SK-N-SH treated with all-trans-retinoic acid at 6 μM for 48 hours (cell line): ENCODE measurements around the gene PEX11G.
A peak's percentile ranks its signal among the peaks of the same experiment; 100 is the strongest.

ENCODE experiments used
- ATAC-seq: fragments of 200-7000 bp; cut with Tn5 transposase; 3 replicates; pipeline ENCODE4 v1.9.1; 2020; ENCODE audit warnings: mild to moderate bottlenecking, moderate library complexity
- ARNTL ChIP-seq: fragments of 450-650 bp; formaldehyde crosslinking; IDR thresholded peaks from 2 replicates; pipeline ENCODE4 v1.5.0; 2020; ENCODE audit warnings: low read depth, mild to moderate bottlenecking, moderate library complexity, borderline replicate concordance
- CSDC2 ChIP-seq: fragments of 250-450 bp; sonication (Bioruptor Pico); IDR thresholded peaks from 2 replicates; pipeline ENCODE4 v1.5.0; 2020; ENCODE audit warnings: mild to moderate bottlenecking, moderate library complexity
- ESRRG ChIP-seq: fragments of 250-450 bp; sonication (Bioruptor Pico); IDR thresholded peaks from 2 replicates; pipeline ENCODE4 v1.6.1; 2021; ENCODE audit warnings: mild to moderate bottlenecking
- OSR1 ChIP-seq: fragments of 250-450 bp; sonication (Bioruptor Pico); IDR thresholded peaks from 2 replicates; pipeline ENCODE4 v1.8.0; 2022; ENCODE audit warnings: moderate library complexity, mild to moderate bottlenecking, inconsistent platforms
- PATZ1 ChIP-seq: fragments of 250-450 bp; sonication (Bioruptor Pico); IDR thresholded peaks from 2 replicates; pipeline ENCODE4 v1.8.0; 2020; ENCODE audit warnings: mild to moderate bottlenecking, moderate library complexity, borderline replicate concordance
- PPARA ChIP-seq: fragments of 250-450 bp; sonication (Bioruptor Pico); IDR thresholded peaks from 2 replicates; pipeline ENCODE4 v1.5.0; 2020; ENCODE audit warnings: mild to moderate bottlenecking, borderline replicate concordance
- RARB ChIP-seq: fragments of 250-450 bp; sonication (Bioruptor Pico); IDR thresholded peaks from 2 replicates; pipeline ENCODE4 v1.8.0; 2021; ENCODE audit warnings: mild to moderate bottlenecking, moderate library complexity
- TCF4 ChIP-seq: fragments of 250-450 bp; sonication (Bioruptor Pico); IDR thresholded peaks from 2 replicates; pipeline ENCODE4 v1.8.0; 2021; ENCODE audit warnings: mild to moderate bottlenecking, moderate library complexity, borderline replicate concordance
- TOX ChIP-seq: fragments of 250-450 bp; sonication (Bioruptor Pico); IDR thresholded peaks from 2 replicates; pipeline ENCODE4 v1.8.0; 2021; ENCODE audit warnings: mild to moderate bottlenecking, moderate library complexity, borderline replicate concordance
- TSHZ2 ChIP-seq: fragments of 250-450 bp; sonication (Bioruptor Pico); IDR thresholded peaks from 2 replicates; pipeline ENCODE4 v1.5.0; 2020; ENCODE audit warnings: mild to moderate bottlenecking, moderate library complexity
- ZFP3 ChIP-seq: fragments of 250-450 bp; sonication (Bioruptor Pico); IDR thresholded peaks from 2 replicates; pipeline ENCODE4 v1.5.0; 2020; ENCODE audit warnings: mild to moderate bottlenecking, moderate library complexity
- ZFP30 ChIP-seq: fragments of 450-650 bp; formaldehyde crosslinking; IDR thresholded peaks from 2 replicates; pipeline ENCODE4 v1.5.0; 2022; ENCODE audit warnings: mild to moderate bottlenecking, moderate library complexity
- ZNF565 ChIP-seq: fragments of 450-650 bp; formaldehyde crosslinking; conservative IDR thresholded peaks from 2 replicates; pipeline ENCODE4 v1.5.0; 2020; ENCODE audit warnings: low read depth, mild to moderate bottlenecking, moderate library complexity
- ZNF70 ChIP-seq: fragments of 450-650 bp; formaldehyde crosslinking; IDR thresholded peaks from 2 replicates; pipeline ENCODE4 v1.5.0; 2020; ENCODE audit warnings: mild to moderate bottlenecking, moderate library complexity
- ZNF8 ChIP-seq: fragments of 450-650 bp; formaldehyde crosslinking; IDR thresholded peaks from 2 replicates; pipeline ENCODE4 v1.5.0; 2020; ENCODE audit warnings: mild to moderate bottlenecking, moderate library complexity
- TF ChIP-seq, protein P1 (sequence below): fragments of 250-450 bp; sonication (Bioruptor Pico); IDR thresholded peaks from 2 replicates; pipeline ENCODE4 v1.8.0; 2021; ENCODE audit warnings: low read depth, mild to moderate bottlenecking, moderate library complexity, borderline replicate concordance
- TF ChIP-seq, protein P2 (sequence below): fragments of 250-450 bp; sonication (Bioruptor Pico); IDR thresholded peaks from 2 replicates; pipeline ENCODE4 v1.5.1; 2021; ENCODE audit warnings: mild to moderate bottlenecking, moderate library complexity
- TF ChIP-seq, protein P3 (sequence below): fragments of 250-450 bp; sonication (Bioruptor Pico); IDR thresholded peaks from 2 replicates; pipeline ENCODE4 v1.5.1; 2020; ENCODE audit warnings: low read depth, mild to moderate bottlenecking, moderate library complexity

Gene PEX11G

DNA sequence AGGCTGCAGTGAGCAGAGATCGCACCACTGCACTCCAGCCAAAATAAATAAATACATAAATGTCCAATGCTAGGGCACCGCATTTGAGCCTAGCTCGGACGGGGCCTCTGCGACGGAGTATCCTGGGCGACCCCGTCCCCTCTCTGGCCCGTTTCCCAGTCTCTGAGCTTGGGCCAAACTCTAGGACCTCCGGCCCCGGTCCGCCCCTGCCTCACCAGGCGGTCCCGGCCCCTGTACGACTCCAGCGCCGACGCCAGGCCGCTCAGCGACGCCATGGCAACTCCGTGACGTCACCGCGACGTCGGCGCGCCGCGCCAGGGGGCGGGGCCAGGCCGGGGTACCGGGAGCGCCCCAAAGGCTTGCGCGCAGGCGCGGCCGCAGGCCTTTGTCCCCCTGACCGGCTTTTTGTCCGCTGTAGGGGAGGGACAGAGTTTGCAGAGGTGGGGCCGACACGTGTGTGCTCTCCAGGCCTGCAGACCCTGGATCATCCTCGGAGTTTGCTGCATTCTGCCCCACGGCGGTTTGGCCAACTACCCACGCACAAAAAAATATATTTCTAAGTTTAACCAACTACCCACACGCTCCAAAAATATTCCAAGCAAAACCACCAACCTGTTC is at the start of gene PEX11G:
Gene PEX11G, minus strand, starts transcription at position 300 of the 618 bp plus-strand sequence. Its CDS starts 25 bp downstream, at position 275.
- ATAC-seq: peak; percentile 95
- TF ChIP-seq ESRRG (CRISPR knock-in tag): 0 out of 2 replicates have a peak, but pooled peaks have one; percentile 18
- TF ChIP-seq, protein P1, sequence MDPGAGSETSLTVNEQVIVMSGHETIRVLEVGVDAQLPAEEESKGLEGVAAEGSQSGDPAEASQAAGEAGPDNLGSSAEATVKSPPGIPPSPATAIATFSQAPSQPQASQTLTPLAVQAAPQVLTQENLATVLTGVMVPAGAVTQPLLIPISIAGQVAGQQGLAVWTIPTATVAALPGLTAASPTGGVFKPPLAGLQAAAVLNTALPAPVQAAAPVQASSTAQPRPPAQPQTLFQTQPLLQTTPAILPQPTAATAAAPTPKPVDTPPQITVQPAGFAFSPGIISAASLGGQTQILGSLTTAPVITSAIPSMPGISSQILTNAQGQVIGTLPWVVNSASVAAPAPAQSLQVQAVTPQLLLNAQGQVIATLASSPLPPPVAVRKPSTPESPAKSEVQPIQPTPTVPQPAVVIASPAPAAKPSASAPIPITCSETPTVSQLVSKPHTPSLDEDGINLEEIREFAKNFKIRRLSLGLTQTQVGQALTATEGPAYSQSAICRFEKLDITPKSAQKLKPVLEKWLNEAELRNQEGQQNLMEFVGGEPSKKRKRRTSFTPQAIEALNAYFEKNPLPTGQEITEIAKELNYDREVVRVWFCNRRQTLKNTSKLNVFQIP: no peak
- TF ChIP-seq, protein P2, sequence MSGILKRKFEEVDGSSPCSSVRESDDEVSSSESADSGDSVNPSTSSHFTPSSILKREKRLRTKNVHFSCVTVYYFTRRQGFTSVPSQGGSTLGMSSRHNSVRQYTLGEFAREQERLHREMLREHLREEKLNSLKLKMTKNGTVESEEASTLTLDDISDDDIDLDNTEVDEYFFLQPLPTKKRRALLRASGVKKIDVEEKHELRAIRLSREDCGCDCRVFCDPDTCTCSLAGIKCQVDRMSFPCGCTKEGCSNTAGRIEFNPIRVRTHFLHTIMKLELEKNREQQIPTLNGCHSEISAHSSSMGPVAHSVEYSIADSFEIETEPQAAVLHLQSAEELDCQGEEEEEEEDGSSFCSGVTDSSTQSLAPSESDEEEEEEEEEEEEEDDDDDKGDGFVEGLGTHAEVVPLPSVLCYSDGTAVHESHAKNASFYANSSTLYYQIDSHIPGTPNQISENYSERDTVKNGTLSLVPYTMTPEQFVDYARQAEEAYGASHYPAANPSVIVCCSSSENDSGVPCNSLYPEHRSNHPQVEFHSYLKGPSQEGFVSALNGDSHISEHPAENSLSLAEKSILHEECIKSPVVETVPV: 0 out of 2 replicates have a peak, but pooled peaks have one; percentile 26

DNA sequence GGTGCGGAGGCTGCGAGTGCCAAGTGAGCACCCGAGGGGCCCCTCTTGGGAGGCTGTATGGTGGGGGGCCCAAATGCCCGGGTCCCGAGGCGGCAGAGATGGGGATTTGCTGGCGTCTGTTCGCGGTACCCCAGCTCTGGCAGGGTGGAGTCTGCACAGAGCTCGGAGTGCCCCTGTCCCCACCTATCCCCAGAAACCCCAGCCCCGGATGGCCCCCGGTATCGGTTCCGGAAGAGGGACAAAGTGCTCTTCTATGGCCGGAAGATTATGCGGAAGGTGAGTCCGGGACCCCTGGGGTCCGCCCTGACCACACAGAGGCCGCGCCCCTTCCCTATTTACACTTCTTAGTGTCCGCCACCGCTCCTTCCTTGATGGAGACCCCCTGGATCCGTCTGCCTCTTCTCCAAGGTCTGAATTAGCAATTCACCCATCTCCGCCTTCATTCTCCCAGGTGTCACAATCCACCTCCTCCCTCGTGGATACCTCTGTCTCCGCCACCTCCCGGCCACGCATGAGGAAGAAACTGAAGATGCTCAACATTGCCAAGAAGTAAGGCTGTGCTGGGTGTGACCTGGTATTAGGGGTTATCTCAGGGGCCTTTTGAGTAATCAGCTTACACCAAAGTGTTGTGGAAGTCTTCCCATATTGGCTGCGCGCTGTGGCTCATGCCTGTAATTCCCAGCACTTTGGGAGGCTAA is 47.3 kb upstream of the PEX11G start:
- ATAC-seq: no peak
- TF ChIP-seq, protein P3, sequence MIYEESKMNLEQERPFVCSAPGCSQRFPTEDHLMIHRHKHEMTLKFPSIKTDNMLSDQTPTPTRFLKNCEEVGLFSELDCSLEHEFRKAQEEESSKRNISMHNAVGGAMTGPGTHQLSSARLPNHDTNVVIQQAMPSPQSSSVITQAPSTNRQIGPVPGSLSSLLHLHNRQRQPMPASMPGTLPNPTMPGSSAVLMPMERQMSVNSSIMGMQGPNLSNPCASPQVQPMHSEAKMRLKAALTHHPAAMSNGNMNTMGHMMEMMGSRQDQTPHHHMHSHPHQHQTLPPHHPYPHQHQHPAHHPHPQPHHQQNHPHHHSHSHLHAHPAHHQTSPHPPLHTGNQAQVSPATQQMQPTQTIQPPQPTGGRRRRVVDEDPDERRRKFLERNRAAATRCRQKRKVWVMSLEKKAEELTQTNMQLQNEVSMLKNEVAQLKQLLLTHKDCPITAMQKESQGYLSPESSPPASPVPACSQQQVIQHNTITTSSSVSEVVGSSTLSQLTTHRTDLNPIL (CRISPR knock-in tag): no peak
- no peak for TF ChIP-seq ZFP3 (CRISPR knock-in tag)
- TF ChIP-seq ZFP30 (CRISPR knock-in tag): no peak
- TF ChIP-seq ZNF565 (CRISPR knock-in tag): no peak
- no peak for TF ChIP-seq ARNTL (CRISPR knock-in tag)
- TF ChIP-seq TOX (CRISPR knock-in tag): no peak
- no peak for TF ChIP-seq TSHZ2 (CRISPR knock-in tag)
- no peak for TF ChIP-seq TCF4
- no peak for TF ChIP-seq PPARA (CRISPR knock-in tag)
- no peak for TF ChIP-seq PATZ1 (CRISPR knock-in tag)
- TF ChIP-seq RARB (CRISPR knock-in tag): no peak
- no peak for TF ChIP-seq ZNF70 (CRISPR knock-in tag)
- TF ChIP-seq, protein P2: no peak
- no peak for TF ChIP-seq ZNF8
- no peak for TF ChIP-seq OSR1
- TF ChIP-seq CSDC2 (CRISPR knock-in tag): no peak
- no peak for TF ChIP-seq ESRRG (CRISPR knock-in tag)
